ENCODE results near the gene PKP3.
"Not testable (repeated sequence)": the region's sequence is repeated elsewhere in the genome, so short reads cannot be mapped to it uniquely, and the experiment has no call there.

PKP3 gene

GRCh38 chr11:408154-409007 lies 14.4 kb downstream of the PKP3 start:
- DNase-seq (ENCODE audit: extremely low read depth in 1 of 2, low read depth in 1 of 2), result no peak

GRCh38 chr11:409008-409599 lies 15.1 kb downstream of the PKP3 start:
- no peak for DNase-seq (ENCODE audit: extremely low read depth in 1 of 2, low read depth in 1 of 2)

- no peak for DNase-seq (ENCODE audit: extremely low read depth in 1 of 2, low read depth in 1 of 2)
Measured at GRCh38 chr11:409600-410483, 15.8 kb downstream of the PKP3 start.

- DNase-seq (ENCODE audit: extremely low read depth in 1 of 2, low read depth in 1 of 2), result not testable (repeated sequence)
Measured at GRCh38 chr11:410711-411110, 16.7 kb downstream of the PKP3 start.

GRCh38 chr11:411520-411919 lies 17.5 kb downstream of the PKP3 start:
- DNase-seq (ENCODE audit: extremely low read depth in 1 of 2, low read depth in 1 of 2), result not testable (repeated sequence)

- DNase-seq (ENCODE audit: extremely low read depth in 1 of 2, low read depth in 1 of 2), result no peak
Measured at GRCh38 chr11:412641-413119, 18.7 kb downstream of the PKP3 start.

- no peak for DNase-seq (ENCODE audit: extremely low read depth in 1 of 2, low read depth in 1 of 2)
Measured at GRCh38 chr11:413120-414081, 19.4 kb downstream of the PKP3 start.

GRCh38 chr11:414318-414857 lies 20.4 kb downstream of the PKP3 start:
- no peak for DNase-seq (ENCODE audit: extremely low read depth in 1 of 2, low read depth in 1 of 2)

- DNase-seq (ENCODE audit: extremely low read depth in 1 of 2, low read depth in 1 of 2), result no peak
Measured at GRCh38 chr11:415640-416041, 21.6 kb downstream of the PKP3 start.

GRCh38 chr11:416051-416756 lies 22.2 kb downstream of the PKP3 start:
- no peak for DNase-seq (ENCODE audit: extremely low read depth in 1 of 2, low read depth in 1 of 2)

- no peak for DNase-seq (ENCODE audit: extremely low read depth in 1 of 2, low read depth in 1 of 2)
Measured at GRCh38 chr11:416757-417621, 23.0 kb downstream of the PKP3 start.

GRCh38 chr11:417652-418342 lies 23.8 kb downstream of the PKP3 start:
- DNase-seq (ENCODE audit: extremely low read depth in 1 of 2, low read depth in 1 of 2), result no peak

GRCh38 chr11:418343-419247 lies 24.6 kb downstream of the PKP3 start:
- DNase-seq (ENCODE audit: extremely low read depth in 1 of 2, low read depth in 1 of 2), result no peak

GRCh38 chr11:419248-420005 lies 25.4 kb downstream of the PKP3 start:
- no peak for DNase-seq (ENCODE audit: extremely low read depth in 1 of 2, low read depth in 1 of 2)

GRCh38 chr11:420054-420910 lies 26.3 kb downstream of the PKP3 start:
- DNase-seq (ENCODE audit: extremely low read depth in 1 of 2, low read depth in 1 of 2), result no peak
